ENCODE results near the gene ZNF208.
"Not testable (repeated sequence)": the region's sequence is repeated elsewhere in the genome, so short reads cannot be mapped to it uniquely, and the experiment has no call there.

Gene ZNF208

GRCh38 chr19:21901861-21902260, 108.9 kb downstream of the ZNF208 start:
- TF ChIP-seq CTCF (IDR thresholded peaks at IDR 0.05) = no peak
- H3K36me3 Mint-ChIP-seq (ENCODE audit: low read depth) = no peaks in the 10 kb centered on the region
- H3K9me3 Mint-ChIP-seq = peaks cover 87% of the 10 kb centered on the region

GRCh38 chr19:21900401-21900800, 110.3 kb downstream of the ZNF208 start:
- Mint-ChIP-seq H3K4me3 (no peak overlapping the region), H3K27me3 (ENCODE audit: low read depth, poor library complexity) (no peaks in the 10 kb centered on the region), H3K36me3 (ENCODE audit: low read depth) (no peaks in the 10 kb centered on the region), H3K4me1 (no peaks in the 10 kb centered on the region), H3K9me3 (peaks cover 87% of the 10 kb centered on the region), H3K27ac (no peak overlapping the region)
- no peak for TF ChIP-seq CTCF (IDR thresholded peaks at IDR 0.05)
- DNase-seq = no peak

More at GRCh38 chr19:21901861-21902260, 108.9 kb downstream of the ZNF208 start:
- Mint-ChIP-seq H3K27ac (no peak overlapping the region), H3K27me3 (ENCODE audit: low read depth, poor library complexity) (no peaks in the 10 kb centered on the region), H3K4me1 (no peaks in the 10 kb centered on the region), H3K4me3 (no peak overlapping the region)
- no peak for DNase-seq

GRCh38 chr19:21891086-21891485, 119.7 kb downstream of the ZNF208 start:
- H3K27me3 Mint-ChIP-seq (ENCODE audit: low read depth, poor library complexity) = no peaks in the 10 kb centered on the region

GRCh38 chr19:21890017-21890416, 120.7 kb downstream of the ZNF208 start:
- not testable (repeated sequence) for H3K4me1 Mint-ChIP-seq; H3K4me3 Mint-ChIP-seq; H3K36me3 Mint-ChIP-seq (ENCODE audit: low read depth); H3K27ac Mint-ChIP-seq; H3K27me3 Mint-ChIP-seq (ENCODE audit: low read depth, poor library complexity)
- DNase-seq = peak; percentile 7
- H3K9me3 Mint-ChIP-seq = peaks cover 95% of the 10 kb centered on the region

More at GRCh38 chr19:21891086-21891485, 119.7 kb downstream of the ZNF208 start:
- no peak for TF ChIP-seq CTCF (IDR thresholded peaks at IDR 0.05)
- Mint-ChIP-seq H3K4me1 (no peaks in the 10 kb centered on the region), H3K4me3 (no peak overlapping the region), H3K36me3 (ENCODE audit: low read depth) (no peaks in the 10 kb centered on the region), H3K27ac (no peak overlapping the region), H3K9me3 (peaks cover 97% of the 10 kb centered on the region)
- no peak for DNase-seq

GRCh38 chr19:21885516-21885915, 125.2 kb downstream of the ZNF208 start:
- H3K27ac Mint-ChIP-seq = not testable (repeated sequence)
- peaks cover 93% of the 10 kb centered on the region for H3K9me3 Mint-ChIP-seq

GRCh38 chr19:21884786-21885185, 126.0 kb downstream of the ZNF208 start:
- H3K9me3 Mint-ChIP-seq = peaks cover 94% of the 10 kb centered on the region
- not testable (repeated sequence) for H3K27ac Mint-ChIP-seq; H3K27me3 Mint-ChIP-seq (ENCODE audit: low read depth, poor library complexity); H3K36me3 Mint-ChIP-seq (ENCODE audit: low read depth); H3K4me1 Mint-ChIP-seq; DNase-seq; H3K4me3 Mint-ChIP-seq

More at GRCh38 chr19:21885516-21885915, 125.2 kb downstream of the ZNF208 start:
- H3K4me3 Mint-ChIP-seq; H3K4me1 Mint-ChIP-seq; H3K36me3 Mint-ChIP-seq (ENCODE audit: low read depth); DNase-seq; H3K27me3 Mint-ChIP-seq (ENCODE audit: low read depth, poor library complexity): not testable (repeated sequence)

GRCh38 chr19:21883516-21883915, 127.2 kb downstream of the ZNF208 start:
- no peak for TF ChIP-seq CTCF (IDR thresholded peaks at IDR 0.05)
- no peak for DNase-seq
- no peaks in the 10 kb centered on the region for H3K4me1 Mint-ChIP-seq
- H3K9me3 Mint-ChIP-seq = peaks cover 94% of the 10 kb centered on the region
- peak overlapping the region; percentile 53 for H3K27ac Mint-ChIP-seq
- H3K27me3 Mint-ChIP-seq (ENCODE audit: low read depth, poor library complexity) = no peaks in the 10 kb centered on the region
- no peaks in the 10 kb centered on the region for H3K36me3 Mint-ChIP-seq (ENCODE audit: low read depth)
- no peak overlapping the region for H3K4me3 Mint-ChIP-seq

All from nephron progenitor cell (in vitro differentiated cells).